Activated naive CD8-positive, alpha-beta T cell treated with anti-CD3 and anti-CD28 coated beads, Interleukin-2, amount 50 U/mL, for 24 hours (primary cell): ENCODE measurements around the gene MVB12A.

Experiments
- ATAC-seq: fragments of 150-1000 bp; cut with Tn5 transposase; one replicate; pipeline ENCODE4 v1.10.0; 2021
- DNase-seq: peaks from one replicate; pipeline ENCODE4 v3.0.0; 2021
- H3K27ac Mint-ChIP-seq: one replicate; pipeline ENCODE4 v1.8.0; 2021; ENCODE audit warnings: mild to moderate bottlenecking, mixed read lengths
- H3K27me3 Mint-ChIP-seq: one replicate; pipeline ENCODE4 v1.8.0; 2021; ENCODE audit warnings: mixed read lengths
- H3K36me3 Mint-ChIP-seq: one replicate; pipeline ENCODE4 v1.8.0; 2021; ENCODE audit warnings: low read depth, mixed read lengths
- H3K4me1 Mint-ChIP-seq: one replicate; pipeline ENCODE4 v1.8.0; 2021; ENCODE audit warnings: mixed read lengths
- H3K4me3 Mint-ChIP-seq: one replicate; pipeline ENCODE4 v1.8.0; 2021; ENCODE audit warnings: mild to moderate bottlenecking, moderate library complexity, mixed read lengths
- H3K9me3 Mint-ChIP-seq: one replicate; pipeline ENCODE4 v1.8.0; 2021; ENCODE audit warnings: mixed read lengths

The MVB12A gene

DNA sequence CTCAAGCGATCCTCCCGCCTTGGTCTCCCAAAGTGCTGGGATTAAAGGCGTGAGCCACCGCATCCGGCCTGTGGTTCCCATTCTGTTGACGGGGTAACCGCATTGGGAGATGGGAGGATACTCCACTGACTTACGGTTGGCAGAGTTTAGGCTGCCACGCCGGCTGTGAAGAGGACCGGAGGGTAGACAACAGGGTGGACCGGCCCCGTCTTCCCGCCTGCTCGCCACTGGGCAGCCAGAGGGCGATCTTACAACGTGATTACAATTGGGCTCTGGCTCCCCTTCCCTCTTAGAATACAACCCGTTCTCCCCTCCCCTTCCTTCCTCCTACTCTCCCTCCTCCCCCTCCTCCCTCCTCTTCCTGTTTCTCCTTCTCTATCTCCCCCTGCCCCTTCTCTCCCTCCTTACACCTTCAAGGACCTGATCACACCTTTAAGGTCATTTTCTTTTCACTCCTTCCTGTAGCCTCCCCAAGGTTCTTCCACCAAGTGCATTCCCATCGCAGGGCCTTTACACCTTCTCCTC lies 24.9 kb upstream of the MVB12A start:
- H3K27ac Mint-ChIP-seq: peak overlapping the region; percentile 46
- H3K9me3 Mint-ChIP-seq: no peaks in the 10 kb centered on the region
- peaks cover 3% of the 10 kb centered on the region for H3K27me3 Mint-ChIP-seq
- peaks cover 27% of the 10 kb centered on the region for H3K4me1 Mint-ChIP-seq
- peak overlapping the region; percentile 34 for H3K4me3 Mint-ChIP-seq
- H3K36me3 Mint-ChIP-seq: peaks cover 2% of the 10 kb centered on the region
- DNase-seq: peak; percentile 87
- ATAC-seq: peak; percentile 39

DNA sequence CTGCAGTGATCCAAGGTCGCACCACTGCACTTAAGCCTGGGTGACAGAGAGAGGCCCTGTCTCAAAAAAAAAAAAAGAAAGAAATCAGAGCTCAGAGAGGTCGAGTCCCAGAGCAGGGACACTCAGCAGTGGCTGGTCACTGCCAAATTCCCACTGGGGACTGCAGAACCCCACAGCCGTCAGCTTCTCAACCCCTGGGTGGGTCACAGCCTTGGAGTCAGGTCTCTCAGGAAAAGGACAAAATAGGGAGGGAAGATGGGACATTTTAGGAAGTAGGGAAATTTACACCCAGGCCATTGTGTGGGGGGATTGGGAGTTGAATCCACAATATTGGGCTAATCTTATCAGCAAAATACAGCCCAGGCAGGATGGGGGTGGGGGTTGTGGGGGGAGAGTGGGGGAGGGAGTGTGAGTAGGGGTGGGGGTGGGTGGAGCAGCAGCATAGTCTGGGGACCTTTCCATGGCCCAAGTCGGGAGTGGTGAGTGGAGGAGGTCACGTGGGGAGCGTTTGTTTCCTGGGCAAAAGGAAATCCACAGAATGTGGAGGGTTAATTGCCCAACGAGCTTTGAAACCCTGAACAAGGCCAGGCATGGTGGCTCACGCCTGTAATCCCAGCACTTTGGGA lies 20.8 kb upstream of the MVB12A start:
- peaks cover 19% of the 10 kb centered on the region for H3K4me1 Mint-ChIP-seq
- H3K9me3 Mint-ChIP-seq: no peaks in the 10 kb centered on the region
- H3K4me3 Mint-ChIP-seq: no peak overlapping the region
- peaks cover 18% of the 10 kb centered on the region for H3K36me3 Mint-ChIP-seq
- no peak for ATAC-seq
- H3K27ac Mint-ChIP-seq: no peak overlapping the region
- no peak for DNase-seq
- no peaks in the 10 kb centered on the region for H3K27me3 Mint-ChIP-seq

DNA sequence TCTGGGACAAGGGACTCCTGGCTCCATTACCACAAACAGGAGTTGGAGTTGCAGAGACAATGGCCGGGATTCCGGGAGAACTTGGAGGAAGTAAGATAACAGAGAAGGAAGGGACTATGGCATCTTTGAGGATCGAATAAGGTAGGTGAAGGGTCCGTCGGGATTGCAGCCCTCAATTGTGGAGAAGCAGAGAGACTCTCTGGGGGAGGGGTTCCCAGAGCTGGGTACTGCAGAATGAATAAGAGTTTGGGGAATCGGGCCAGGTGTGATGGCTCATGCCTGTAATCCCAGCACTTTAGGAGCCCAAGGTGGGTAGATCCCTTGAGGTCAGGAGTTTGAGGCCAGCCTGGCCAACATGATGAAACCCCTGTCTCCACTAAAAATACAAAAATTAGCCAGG lies 18.2 kb upstream of the MVB12A start:
- Mint-ChIP-seq H3K27ac (no peak overlapping the region), H3K36me3 (peaks cover 19% of the 10 kb centered on the region), H3K9me3 (no peaks in the 10 kb centered on the region), H3K4me3 (peak overlapping the region; percentile 32), H3K4me1 (peaks cover 28% of the 10 kb centered on the region), H3K27me3 (no peaks in the 10 kb centered on the region)
- ATAC-seq (no peak), DNase-seq (no peak)

DNA sequence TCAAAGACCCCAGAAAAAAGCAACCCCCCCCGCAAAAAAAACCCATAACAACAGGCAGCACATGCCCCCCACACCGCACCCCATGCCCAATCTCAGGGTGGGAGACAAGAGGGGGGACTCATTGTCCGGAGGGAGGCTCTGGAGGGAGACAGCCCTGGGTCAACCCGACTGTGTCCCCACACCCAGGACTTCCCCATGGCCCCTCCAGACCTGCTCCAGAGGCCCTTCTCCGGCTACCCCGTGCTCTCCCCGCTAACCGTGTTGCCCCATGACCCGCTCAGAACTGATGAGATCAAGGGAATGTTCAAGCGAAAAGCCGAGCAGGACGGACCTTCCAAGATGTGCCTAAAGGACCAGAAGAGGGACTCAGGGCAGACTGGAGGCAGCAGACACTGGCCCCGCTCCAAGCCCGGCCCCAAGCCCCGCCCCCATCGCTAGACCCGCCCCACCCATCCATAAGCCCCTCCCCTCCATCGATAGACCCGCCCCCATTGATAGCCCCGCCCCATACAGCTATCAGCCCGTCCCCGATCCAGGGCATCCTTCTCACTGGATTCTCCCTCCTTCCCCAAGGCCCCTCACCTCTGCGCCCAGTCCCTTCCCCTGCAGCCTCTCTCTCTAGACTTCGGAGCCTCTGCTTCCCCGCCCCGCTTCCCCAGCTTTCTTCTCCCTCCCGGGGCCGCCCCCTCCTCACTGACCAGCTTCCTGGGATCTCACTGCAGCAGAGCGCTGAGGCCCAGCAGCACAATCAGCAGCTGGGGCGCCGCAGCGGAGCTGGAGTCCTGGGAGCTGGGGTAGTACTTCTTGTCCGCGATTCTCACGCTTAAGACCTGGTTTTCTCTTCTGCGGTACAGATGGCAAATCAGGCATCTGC lies 16.6 kb upstream of the MVB12A start:
- Mint-ChIP-seq H3K9me3 (no peaks in the 10 kb centered on the region), H3K4me3 (peak overlapping the region; percentile 81), H3K27me3 (no peaks in the 10 kb centered on the region), H3K4me1 (peaks cover 41% of the 10 kb centered on the region), H3K27ac (no peak overlapping the region), H3K36me3 (peaks cover 17% of the 10 kb centered on the region)
- DNase-seq (peak; percentile 60), ATAC-seq (no peak)

DNA sequence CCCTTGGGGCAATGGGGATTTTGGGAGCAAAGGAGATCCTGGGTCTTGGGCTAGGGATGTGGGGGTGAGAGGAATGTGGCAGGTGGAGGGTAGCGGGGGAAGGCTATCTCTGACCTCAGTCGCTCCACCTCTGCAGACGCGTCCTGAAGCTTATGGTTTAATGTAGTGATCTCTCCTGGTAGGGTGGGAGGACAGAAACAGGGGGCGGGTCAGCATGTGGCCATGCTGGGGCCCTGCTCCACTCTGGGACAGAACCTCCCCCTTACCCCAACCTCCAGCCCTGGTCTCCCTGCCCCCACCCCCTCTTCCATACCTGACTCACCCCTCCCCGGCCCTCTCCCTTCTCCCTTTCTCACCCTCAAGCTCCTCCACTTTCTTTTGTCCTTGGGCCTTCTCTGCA lies 15.8 kb upstream of the MVB12A start:
- Mint-ChIP-seq H3K9me3 (no peaks in the 10 kb centered on the region), H3K27ac (peak overlapping the region; percentile 85), H3K4me3 (peak overlapping the region; percentile 81), H3K27me3 (no peaks in the 10 kb centered on the region), H3K4me1 (peaks cover 41% of the 10 kb centered on the region), H3K36me3 (peaks cover 17% of the 10 kb centered on the region)
- DNase-seq (peak; percentile 23), ATAC-seq (no peak)

DNA sequence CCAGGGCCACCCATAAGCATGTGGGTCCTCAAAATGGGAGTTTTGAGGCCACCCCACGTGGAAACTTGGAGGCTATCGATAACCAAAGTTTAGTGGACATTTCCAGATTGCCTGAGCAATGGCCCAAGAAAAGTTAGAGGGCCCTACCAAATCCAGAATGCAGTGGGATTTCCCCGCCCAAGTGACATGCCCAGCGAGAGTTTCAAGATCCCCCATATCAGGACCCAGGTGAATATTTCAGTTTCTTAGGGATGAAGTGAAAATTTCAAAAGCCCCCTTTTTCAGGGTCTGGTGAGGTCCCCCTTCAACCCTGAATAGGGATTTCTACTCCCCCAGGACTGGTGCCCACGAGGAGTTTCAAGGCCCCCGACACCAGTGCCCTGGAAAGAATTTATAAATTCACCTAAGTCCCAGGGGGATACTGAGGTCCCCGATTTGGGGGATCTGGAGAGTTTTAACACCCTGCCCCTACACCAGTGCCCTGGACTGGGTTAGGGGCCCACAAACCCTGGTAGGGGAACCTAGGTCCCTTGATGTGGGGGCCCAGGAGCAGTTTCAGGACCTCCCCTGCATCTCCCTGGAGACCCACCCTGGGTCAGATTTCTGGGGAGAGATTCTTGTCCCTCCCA lies 15.1 kb upstream of the MVB12A start:
- Mint-ChIP-seq H3K36me3 (peaks cover 17% of the 10 kb centered on the region), H3K4me1 (peaks cover 41% of the 10 kb centered on the region), H3K4me3 (peak overlapping the region; percentile 81), H3K9me3 (no peaks in the 10 kb centered on the region), H3K27ac (peak overlapping the region; percentile 85), H3K27me3 (no peaks in the 10 kb centered on the region)
- DNase-seq (peak; percentile 30), ATAC-seq (peak; percentile 1)

DNA sequence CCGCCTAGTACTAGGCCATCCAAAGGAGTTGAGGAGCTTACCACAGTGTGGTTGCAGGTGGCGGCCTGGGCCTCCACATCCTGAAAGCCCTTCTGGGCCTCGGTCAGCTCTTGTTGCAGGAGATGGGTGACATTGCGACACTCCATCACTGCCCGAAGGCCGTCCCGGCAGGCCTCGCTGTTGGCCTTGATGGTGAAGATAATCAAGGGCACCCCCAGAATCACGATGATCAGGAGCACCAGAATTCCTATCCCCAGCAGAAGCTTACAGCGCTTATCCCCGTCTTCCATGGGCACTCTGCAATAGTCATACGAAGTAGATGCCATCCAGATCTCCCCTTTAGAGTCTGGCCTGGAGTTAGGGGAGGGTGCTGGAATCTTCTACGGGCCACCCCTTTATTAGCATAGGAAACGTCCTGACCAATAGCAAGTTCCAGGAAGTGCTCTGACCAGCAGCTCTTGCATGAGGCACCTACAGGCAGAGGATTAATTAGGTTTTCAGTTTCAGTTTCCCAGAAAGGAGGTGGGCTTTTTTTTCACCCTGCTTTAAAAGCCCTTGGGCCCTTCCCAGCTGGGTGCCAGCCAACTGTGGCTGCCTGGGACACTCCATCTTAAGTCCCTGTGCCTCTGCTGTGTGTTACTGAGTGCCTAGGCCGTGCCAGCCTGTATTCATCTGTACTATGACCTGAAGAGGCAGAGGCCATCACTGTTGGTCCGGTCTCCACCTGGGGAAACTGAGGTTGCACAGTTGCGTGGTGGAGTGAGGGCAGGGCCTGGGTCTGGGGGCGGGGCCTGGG lies 14.4 kb upstream of the MVB12A start, which contains the start of gene BST2:
TSS of gene BST2 (minus strand) at position 381 of the 796 bp plus-strand sequence. CDS start at position 326, 55 bp downstream.
- Mint-ChIP-seq H3K27me3 (no peaks in the 10 kb centered on the region), H3K4me3 (peak within 1 kb of the TSS; percentile 81), H3K27ac (peak within 1 kb of the TSS; percentile 85), H3K4me1 (peaks cover 41% of the 10 kb centered on the region), H3K9me3 (no peaks in the 10 kb centered on the region), H3K36me3 (peaks cover 14% of the 10 kb centered on the region)
- ATAC-seq (peak; percentile 85), DNase-seq (peak; percentile 55)

DNA sequence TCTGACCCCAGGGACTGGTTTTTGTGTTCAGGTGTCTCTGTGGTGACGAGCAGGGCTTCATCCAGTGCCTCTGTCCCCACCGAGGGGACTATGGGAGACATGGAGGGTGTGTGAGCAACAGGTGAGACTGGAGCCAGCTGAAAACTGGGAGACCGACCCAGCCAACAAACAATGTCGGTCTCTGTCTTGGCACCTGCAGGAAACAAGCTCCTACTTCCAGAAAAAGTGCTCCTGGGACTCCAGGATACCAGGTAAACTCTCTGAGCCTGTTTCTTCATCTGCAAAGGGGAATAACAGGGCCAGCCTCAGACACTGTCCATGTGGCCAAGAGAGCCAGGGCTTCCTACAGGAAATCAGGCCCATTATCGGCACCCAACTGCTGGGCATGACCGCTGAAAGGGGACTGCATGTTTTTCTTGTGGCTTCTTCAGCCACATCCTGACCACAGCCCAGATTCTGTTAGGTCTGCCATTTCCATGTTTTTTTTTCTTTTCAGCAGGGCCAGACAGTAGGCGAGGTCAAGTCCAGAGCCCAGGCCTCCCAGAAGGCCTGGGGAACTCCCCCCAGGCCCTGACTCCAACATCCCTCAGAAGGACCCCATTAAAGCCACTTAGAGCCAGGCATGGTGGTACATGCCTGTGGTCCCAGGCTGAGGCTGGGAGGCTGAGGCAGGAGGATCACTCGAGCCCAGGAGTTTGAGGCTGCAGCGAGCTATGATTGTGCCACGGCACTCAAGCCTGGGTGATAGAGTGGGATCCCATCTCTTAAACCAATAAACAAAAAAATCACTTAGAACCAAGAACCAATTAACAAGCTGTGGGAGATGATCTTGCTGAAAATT lies 13.6 kb upstream of the MVB12A start:
- no peaks in the 10 kb centered on the region for H3K27me3 Mint-ChIP-seq
- ATAC-seq (peak; percentile 1), DNase-seq (peak; percentile 47)
- peak overlapping the region; percentile 85 for H3K27ac Mint-ChIP-seq
- peaks cover 13% of the 10 kb centered on the region for H3K36me3 Mint-ChIP-seq
- peak overlapping the region; percentile 81 for H3K4me3 Mint-ChIP-seq
- H3K4me1 Mint-ChIP-seq: peaks cover 40% of the 10 kb centered on the region
- no peaks in the 10 kb centered on the region for H3K9me3 Mint-ChIP-seq

DNA sequence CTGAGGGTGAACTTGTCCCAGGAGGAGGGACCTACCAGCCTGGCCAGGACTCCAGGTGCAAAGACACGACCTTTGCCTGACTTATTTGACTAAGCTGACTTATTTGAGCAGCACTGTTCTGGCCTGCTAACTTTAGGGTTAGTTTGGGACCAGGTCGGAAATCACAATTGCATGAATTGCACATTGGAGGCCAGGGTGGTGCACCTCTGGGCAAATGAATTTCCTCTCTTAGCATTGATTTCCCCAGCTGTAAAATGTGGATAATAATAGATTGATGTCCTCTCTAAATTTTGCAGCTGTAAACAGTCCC lies 13.0 kb upstream of the MVB12A start:
- ATAC-seq (no peak), DNase-seq (peak; percentile 16)
- peaks cover 40% of the 10 kb centered on the region for H3K4me1 Mint-ChIP-seq
- no peaks in the 10 kb centered on the region for H3K9me3 Mint-ChIP-seq
- H3K36me3 Mint-ChIP-seq: peaks cover 9% of the 10 kb centered on the region
- no peaks in the 10 kb centered on the region for H3K27me3 Mint-ChIP-seq
- peak overlapping the region; percentile 85 for H3K27ac Mint-ChIP-seq
- H3K4me3 Mint-ChIP-seq: peak overlapping the region; percentile 81

DNA sequence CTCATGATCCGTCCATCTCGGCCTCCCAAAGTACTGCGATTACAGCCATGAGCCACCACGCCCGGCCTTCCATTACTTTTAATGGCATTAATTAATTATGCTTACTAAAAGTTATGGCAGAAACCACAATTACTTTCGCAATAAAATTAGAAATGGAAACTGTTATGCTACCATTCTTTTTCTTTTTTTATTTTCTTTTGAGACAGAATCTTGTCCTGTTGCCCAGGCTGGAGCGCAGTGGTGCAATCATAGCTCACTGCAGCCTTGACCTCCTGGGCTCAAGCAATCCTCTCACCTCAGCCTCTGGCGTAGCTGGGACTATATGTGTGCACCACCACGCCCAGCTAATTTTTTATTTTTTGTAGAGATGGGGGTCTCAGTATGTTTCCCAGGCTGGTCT lies 9.9 kb upstream of the MVB12A start:
- H3K9me3 Mint-ChIP-seq: no peaks in the 10 kb centered on the region
- H3K36me3 Mint-ChIP-seq: peaks cover 2% of the 10 kb centered on the region
- H3K4me1 Mint-ChIP-seq: peaks cover 33% of the 10 kb centered on the region
- no peaks in the 10 kb centered on the region for H3K27me3 Mint-ChIP-seq
- no peak overlapping the region for H3K27ac Mint-ChIP-seq
- DNase-seq (no peak), ATAC-seq (no peak)
- no peak overlapping the region for H3K4me3 Mint-ChIP-seq

DNA sequence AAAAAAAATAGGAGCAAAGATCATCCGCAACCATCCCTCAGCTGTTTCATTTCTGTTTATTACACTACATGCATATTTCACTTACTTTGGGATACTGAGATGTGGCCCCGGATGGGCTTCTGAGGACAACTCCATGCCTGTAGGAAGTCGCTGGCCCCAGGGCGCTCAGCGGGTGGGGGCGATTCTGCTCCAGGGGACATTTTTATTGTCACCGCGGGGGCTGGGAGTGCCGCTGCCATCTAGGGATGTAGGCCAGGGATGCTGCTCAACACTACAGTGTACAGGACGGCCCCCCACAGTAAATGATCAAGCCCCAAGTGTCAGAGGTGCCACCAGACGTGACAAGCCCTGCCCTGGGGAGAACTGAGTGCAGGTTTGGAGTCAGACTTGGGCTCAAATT lies 8.0 kb upstream of the MVB12A start:
- ATAC-seq: no peak
- Mint-ChIP-seq H3K27ac (peak overlapping the region; percentile 15), H3K4me1 (peaks cover 18% of the 10 kb centered on the region)

DNA sequence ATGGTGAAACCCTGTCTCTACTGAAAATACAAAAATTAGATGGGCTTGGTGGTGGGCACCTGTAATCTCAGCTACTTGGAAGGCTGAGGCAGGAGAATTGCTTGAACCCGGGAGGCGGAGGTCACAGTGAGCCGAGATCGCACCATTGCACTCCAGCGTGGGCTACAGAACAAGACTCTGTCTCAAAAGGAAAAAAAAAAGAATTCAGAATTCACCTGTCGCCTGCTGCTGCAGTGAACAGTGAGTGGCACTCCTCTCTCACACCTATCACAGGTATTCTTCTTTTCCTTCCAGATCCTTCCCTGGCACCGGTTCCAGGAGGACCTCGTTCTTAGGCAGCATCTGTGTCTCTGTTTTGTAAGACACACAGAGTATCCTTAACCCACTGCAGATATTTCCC lies 5.8 kb upstream of the MVB12A start:
- Mint-ChIP-seq H3K36me3 (peaks cover 4% of the 10 kb centered on the region), H3K9me3 (no peaks in the 10 kb centered on the region), H3K27ac (no peak overlapping the region), H3K27me3 (no peaks in the 10 kb centered on the region), H3K4me3 (no peak overlapping the region), H3K4me1 (peaks cover 12% of the 10 kb centered on the region)
- ATAC-seq (no peak), DNase-seq (no peak)

More for the DNA sequence above, 8.0 kb upstream of the MVB12A start:
- Mint-ChIP-seq H3K4me3 (no peak overlapping the region), H3K9me3 (no peaks in the 10 kb centered on the region), H3K36me3 (peaks cover 2% of the 10 kb centered on the region), H3K27me3 (no peaks in the 10 kb centered on the region)
- no peak for DNase-seq

DNA sequence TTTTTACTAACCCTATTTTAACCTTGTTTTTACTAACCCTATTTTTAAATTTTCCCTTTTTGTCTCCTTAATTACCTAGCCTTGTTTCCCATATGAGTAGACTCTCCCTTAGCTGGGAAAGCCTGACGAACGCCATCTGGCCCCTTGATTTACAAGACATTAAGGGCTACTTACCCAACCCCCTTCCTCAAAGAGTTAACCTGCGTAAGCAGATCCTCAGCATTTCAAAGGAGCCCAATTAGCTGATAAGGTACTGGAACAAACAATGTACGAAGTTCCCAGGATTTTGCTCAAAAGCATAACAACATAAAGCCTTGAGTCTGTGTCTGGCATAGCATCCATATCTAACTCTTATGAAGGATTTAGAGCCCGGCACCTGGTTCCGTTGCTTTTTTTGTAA lies 4.7 kb upstream of the MVB12A start:
- H3K27me3 Mint-ChIP-seq: no peaks in the 10 kb centered on the region
- H3K27ac Mint-ChIP-seq: no peak overlapping the region
- peaks cover 18% of the 10 kb centered on the region for H3K4me1 Mint-ChIP-seq
- no peak overlapping the region for H3K4me3 Mint-ChIP-seq
- peaks cover 4% of the 10 kb centered on the region for H3K36me3 Mint-ChIP-seq
- H3K9me3 Mint-ChIP-seq: no peaks in the 10 kb centered on the region
- ATAC-seq: no peak
- DNase-seq: no peak
